ENCODE results near the gene FOXE3. TPM values are rescaled to one million over a fixed set of nuclear protein-coding genes. Genes with fewer than 3 reads are reported as not detected.

The FOXE3 gene
- total and polyA plus RNA-seq, 2 donors (not counting 3 experiments of a cell fraction or from before 2014, with no cell fraction given): not detected

GRCh38 chr1:47382399-47382983, 33.6 kb upstream of the FOXE3 start:
- no peaks in the 10 kb centered on the region for H3K9me3 ChIP-seq (replicated peaks; ENCODE audit: control insufficient read depth, insufficient read depth, low read length)
- H4K20me1 ChIP-seq (replicated peaks; ENCODE audit: control insufficient read depth, extremely low read depth, insufficient read depth, low read length): no peaks in the 10 kb centered on the region
- FAIRE-seq: no peak
- no peak overlapping the region for H3K4me2 ChIP-seq (ENCODE audit: insufficient read depth, low read length)
- H3K79me2 ChIP-seq (ENCODE audit: control insufficient read depth, insufficient read depth, low read length): no peaks in the 10 kb centered on the region
- intact Hi-C loops (cut with micrococcal nuclease) (no loop called here), dilution Hi-C loops (cut with MboI; ENCODE audit: extremely low pct_ligation_motif_present, low sequenced_read_pairs) (no loop called here)
- H3K9ac ChIP-seq (replicated peaks; ENCODE audit: extremely low read depth, insufficient read depth, low read length): no peak overlapping the region
- no peak for TF ChIP-seq MYC (IDR thresholded peaks at IDR 0.05; ENCODE audit: low read depth, low read length)
- no peak for TF ChIP-seq CTCF (IDR thresholded peaks at IDR 0.05; ENCODE audit: extremely low read depth in 1 of 2, insufficient read depth in 1 of 2, low read depth in 1 of 2, low read length in 2 of 2)
- TF ChIP-seq EZH2 (IDR thresholded peaks at IDR 0.05; ENCODE audit: borderline replicate concordance, low read depth, low read length, severe bottlenecking): no peak
- no peak for TF ChIP-seq POLR2AphosphoS5 (IDR thresholded peaks at IDR 0.05; ENCODE audit: insufficient read depth, low read depth, low read length)
- no peak for TF ChIP-seq JUN (IDR thresholded peaks at IDR 0.05; ENCODE audit: borderline replicate concordance, insufficient read depth, insufficient read length, low read depth)
- no peak for TF ChIP-seq GATA2 (IDR thresholded peaks at IDR 0.05; ENCODE audit: insufficient read depth, insufficient read length, low read depth, low read length)
- H3K36me3 ChIP-seq (ENCODE audit: control insufficient read depth in 2 of 2, extremely low read depth in 1 of 2, insufficient read depth in 2 of 2, low read length in 2 of 2): peaks cover 2% of the 10 kb centered on the region in 2 experiments
- H3K27ac ChIP-seq (ENCODE audit: insufficient read depth, low read depth, low read length): no peak overlapping the region
- H3K4me3 ChIP-seq (replicated peaks in 1 of 3; ENCODE audit: insufficient read depth in 1 of 3, low read depth in 1 of 3, low read length in 3 of 3): no peak overlapping the region
- CTCF ChIA-PET: interaction anchor here (0.6 to 2.8 kb wide), 4 partner anchors 54 to 622 kb away, joined by 3 to 8 read pairs (median 6); no protein-coding TSS in a partner anchor
- no peak for DNase-seq (ENCODE audit: low read depth, low spot score)
- H3K9me1 ChIP-seq (replicated peaks; ENCODE audit: control insufficient read depth, extremely low read depth, insufficient read depth, low read length): no peaks in the 10 kb centered on the region
- no peaks in the 10 kb centered on the region for H3K27me3 ChIP-seq (ENCODE audit: control insufficient read depth in 2 of 2, insufficient read depth in 2 of 2, low read length in 2 of 2)
- no peak overlapping the region for H2AFZ ChIP-seq (ENCODE audit: low read depth, low read length)
- POLR2A ChIA-PET: no interaction called here
- no TSS peak for BruUV-seq (replicated peaks)
- H3K4me1 ChIP-seq (ENCODE audit: control insufficient read depth, extremely low read depth, insufficient read depth, low read length): no peaks in the 10 kb centered on the region

All from endothelial cell of umbilical vein (primary cell).